ENCODE results near the gene SDC1.

- TF ChIP-seq, protein P1, sequence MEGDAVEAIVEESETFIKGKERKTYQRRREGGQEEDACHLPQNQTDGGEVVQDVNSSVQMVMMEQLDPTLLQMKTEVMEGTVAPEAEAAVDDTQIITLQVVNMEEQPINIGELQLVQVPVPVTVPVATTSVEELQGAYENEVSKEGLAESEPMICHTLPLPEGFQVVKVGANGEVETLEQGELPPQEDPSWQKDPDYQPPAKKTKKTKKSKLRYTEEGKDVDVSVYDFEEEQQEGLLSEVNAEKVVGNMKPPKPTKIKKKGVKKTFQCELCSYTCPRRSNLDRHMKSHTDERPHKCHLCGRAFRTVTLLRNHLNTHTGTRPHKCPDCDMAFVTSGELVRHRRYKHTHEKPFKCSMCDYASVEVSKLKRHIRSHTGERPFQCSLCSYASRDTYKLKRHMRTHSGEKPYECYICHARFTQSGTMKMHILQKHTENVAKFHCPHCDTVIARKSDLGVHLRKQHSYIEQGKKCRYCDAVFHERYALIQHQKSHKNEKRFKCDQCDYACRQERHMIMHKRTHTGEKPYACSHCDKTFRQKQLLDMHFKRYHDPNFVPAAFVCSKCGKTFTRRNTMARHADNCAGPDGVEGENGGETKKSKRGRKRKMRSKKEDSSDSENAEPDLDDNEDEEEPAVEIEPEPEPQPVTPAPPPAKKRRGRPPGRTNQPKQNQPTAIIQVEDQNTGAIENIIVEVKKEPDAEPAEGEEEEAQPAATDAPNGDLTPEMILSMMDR (IDR thresholded peaks at IDR 0.05) = no peak
- TF ChIP-seq ZFX (IDR thresholded peaks at IDR 0.05; ENCODE audit: borderline replicate concordance) = no peak
Observed at GRCh38 chr2:20192781-20193180, 32.1 kb downstream of the SDC1 start.

Data from 22Rv1 (cell line).